ENCODE data around the gene MRPS2.
"Not testable (repeated sequence)": the region's sequence is repeated elsewhere in the genome, so short reads cannot be mapped to it uniquely, and the experiment has no call there.

- not testable (repeated sequence) for TF ChIP-seq CTCF, POLR2A (IDR thresholded peaks at IDR 0.05)
These were observed 33.8 kb downstream of the MRPS2 start for GRCh38 chr9:135534192-135534711.
